SK-N-SH (cell line): ENCODE measurements around the gene ZDHHC16. TPM values are rescaled to one million over a fixed set of nuclear protein-coding genes. Genes with fewer than 3 reads are reported as not detected.

Experiments
- CTCF ChIA-PET: fragments of 300-600, 350-600 bp; formaldehyde crosslinking; extraction: SDS; loops from one replicate; lab custom pipeline; 2021; lab: Yijun Ruan, JAX
- POLR2A ChIA-PET: fragments of 350-600 bp; sonication (Branson Sonifier 250); formaldehyde crosslinking; extraction: SDS; loops from one replicate; lab custom pipeline; 2020; ENCODE audit warnings: antibody characterized with exemption, inconsistent platforms; lab: Yijun Ruan, JAX
- DNase-seq: peaks from one replicate; pipeline ENCODE4 v3.0.0; 2012
- H2AFZ ChIP-seq: fragments of 200-600 bp; sonication (generic); 2 replicates; pipeline ENCODE4 v1.8.1; 2016; ENCODE audit warnings: antibody characterized with exemption, mild to moderate bottlenecking, low read depth
- H3F3A ChIP-seq: fragments of 200-600 bp; sonication (generic); replicated peaks from 2 replicates; pipeline ENCODE3; 2016; ENCODE audit warnings: antibody characterized with exemption, mild to moderate bottlenecking; ENCODE audit not compliant: insufficient read depth
- H3K27ac ChIP-seq, 2 experiments: fragments of 200-500 bp in 1 of 2; fragments of 200-600 bp in 1 of 2; sonication (Bioruptor generic) in 1 of 2; sonication (generic), shearing (Covaris generic) in 1 of 2; 2 replicates each; pipeline versions ENCODE4 v1.5.1 to v1.6.1; 2014 to 2016; ENCODE audit warnings: low read depth in 2 of 2, inconsistent platforms in 1 of 2, low read length in 1 of 2, mild to moderate bottlenecking in 1 of 2, mixed read lengths in 1 of 2
- H3K27me3 ChIP-seq: fragments of 200-600 bp; sonication (generic), shearing (Covaris generic); 2 replicates; pipeline ENCODE4 v1.6.1; 2016; ENCODE audit warnings: mixed run types; ENCODE audit not compliant: insufficient read depth
- H3K36me3 ChIP-seq, 2 experiments: fragments of 200-500 bp in 1 of 2; fragments of 200-600 bp in 1 of 2; sonication (Bioruptor generic) in 1 of 2; sonication (generic) in 1 of 2; replicated peaks in 1 of 2; 2 replicates each; pipeline versions ENCODE3 to v1.5.1; 2014 to 2016; ENCODE audit warnings: low read length in 1 of 2, mild to moderate bottlenecking in 1 of 2; ENCODE audit not compliant: insufficient read depth in 2 of 2, control insufficient read depth in 1 of 2
- H3K4me1 ChIP-seq, 2 experiments: fragments of 200-500 bp in 1 of 2; fragments of 200-600 bp in 1 of 2; sonication (Bioruptor generic) in 1 of 2; sonication (generic), shearing (Covaris generic) in 1 of 2; 2 replicates each; pipeline versions ENCODE4 v1.5.1 to v1.6.1; 2014 to 2016; ENCODE audit warnings: low read depth in 1 of 2, low read length in 1 of 2, mixed run types in 1 of 2; ENCODE audit not compliant: insufficient read depth in 2 of 2, control insufficient read depth in 1 of 2
- H3K4me2 ChIP-seq: fragments of 200-600 bp; sonication (generic), shearing (Covaris generic); 2 replicates; pipeline ENCODE4 v1.6.1; 2017; ENCODE audit warnings: mixed run types
- H3K4me3 ChIP-seq, 2 experiments: fragments of 200-500 bp in 1 of 2; fragments of 200-600 bp in 1 of 2; sonication (Bioruptor generic) in 1 of 2; sonication (generic), shearing (Covaris generic) in 1 of 2; 2 replicates each; pipeline versions ENCODE4 v1.5.1 to v1.8.1; 2014 to 2016; ENCODE audit warnings: low read depth in 2 of 2, inconsistent platforms in 1 of 2, low read length in 1 of 2, mild to moderate bottlenecking in 1 of 2, mixed read lengths in 1 of 2, moderate library complexity in 1 of 2
- H3K79me2 ChIP-seq: fragments of 200-600 bp; sonication (generic); 2 replicates; pipeline ENCODE4 v1.8.1; 2017; ENCODE audit warnings: mild to moderate bottlenecking; ENCODE audit not compliant: insufficient read depth
- H3K9ac ChIP-seq: fragments of 200-600 bp; sonication (generic); 2 replicates; pipeline ENCODE4 v1.6.1; 2017; ENCODE audit warnings: mixed run types
- H3K9me2 ChIP-seq: fragments of 200-600 bp; sonication (generic); 2 replicates; pipeline ENCODE4 v1.6.1; 2017; ENCODE audit warnings: mixed run types
- H3K9me3 ChIP-seq: fragments of 200-600 bp; sonication (generic); 2 replicates; pipeline ENCODE4 v1.6.1; 2017; ENCODE audit warnings: mixed run types, mild to moderate bottlenecking, moderate library complexity
- H4K20me1 ChIP-seq: fragments of 200-600 bp; sonication (generic); 2 replicates; pipeline ENCODE4 v1.6.1; 2017; ENCODE audit warnings: mild to moderate bottlenecking, mixed run types; ENCODE audit not compliant: insufficient read depth
- CHD2 ChIP-seq: fragments of 150-350 bp; IDR thresholded peaks from 2 replicates; pipeline ENCODE4 v1.6.1; 2018; ENCODE audit warnings: low read length; ENCODE audit not compliant: partially characterized antibody
- CTCF ChIP-seq: fragments of 200-600 bp; sonication (generic); IDR thresholded peaks from 2 replicates; pipeline ENCODE4 v1.6.1; 2017; ENCODE audit warnings: antibody characterized with exemption, mild to moderate bottlenecking, moderate library complexity
- EP300 ChIP-seq, 2 experiments: IDR thresholded peaks; 2 replicates each; pipeline versions ENCODE4 v1.4.0 to v1.6.1; 2012; ENCODE audit warnings: borderline replicate concordance in 1 of 2, low read depth in 1 of 2, low read length in 1 of 2
- FOSL2 ChIP-seq: IDR thresholded peaks from 2 replicates; pipeline ENCODE4 v1.4.0; 2012; ENCODE audit warnings: low read depth, mild to moderate bottlenecking, moderate library complexity, borderline replicate concordance
- FOXJ3 ChIP-seq: sonication (generic); formaldehyde crosslinking; IDR thresholded peaks from 2 replicates; pipeline ENCODE4 v1.5.1; 2020; ENCODE audit warnings: mild to moderate bottlenecking, missing genetic modification reagents
- IRF3 ChIP-seq: fragments of 150-350 bp; IDR thresholded peaks from 2 replicates; pipeline ENCODE4 v1.6.1; 2016; ENCODE audit warnings: mild to moderate bottlenecking, low read depth, low read length
- JUND ChIP-seq: IDR thresholded peaks from 2 replicates; pipeline ENCODE4 v1.4.0; 2012
- MEF2A ChIP-seq: IDR thresholded peaks from 2 replicates; pipeline ENCODE4 v1.4.0; 2012; ENCODE audit warnings: low read depth, borderline replicate concordance
- MXI1 ChIP-seq: IDR thresholded peaks from 2 replicates; pipeline ENCODE4 v1.6.1; 2012; ENCODE audit warnings: mild to moderate bottlenecking, low read depth, low read length, improper control_type of control experiment
- NRF1 ChIP-seq: IDR thresholded peaks from 2 replicates; pipeline ENCODE4 v1.6.1; 2012; ENCODE audit warnings: low read depth, mild to moderate bottlenecking, low read length
- POLR2AphosphoS5 ChIP-seq: IDR thresholded peaks from 2 replicates; pipeline ENCODE4 v1.6.1; 2012; ENCODE audit warnings: low read depth, low read length
- REST ChIP-seq: IDR thresholded peaks from 2 replicates; pipeline ENCODE4 v1.6.1; 2012; ENCODE audit warnings: mild to moderate bottlenecking, low read depth, low read length, moderate library complexity
- RXRA ChIP-seq: IDR thresholded peaks from 2 replicates; pipeline ENCODE4 v1.4.0; 2012; ENCODE audit warnings: low read depth, mild to moderate bottlenecking, borderline replicate concordance
- SMC3 ChIP-seq: IDR thresholded peaks from 2 replicates; pipeline ENCODE4 v1.6.1; 2012; ENCODE audit warnings: low read depth, low read length, improper control_type of control experiment
- TAF1 ChIP-seq: IDR thresholded peaks from 2 replicates; pipeline ENCODE4 v1.6.1; 2012; ENCODE audit warnings: low read depth, mild to moderate bottlenecking, low read length, moderate library complexity, borderline replicate concordance
- TEAD4 ChIP-seq: IDR thresholded peaks from 2 replicates; pipeline ENCODE4 v1.4.0; 2012; ENCODE audit warnings: mild to moderate bottlenecking, borderline replicate concordance; ENCODE audit not compliant: insufficient read depth
- USF2 ChIP-seq: fragments of 150-350 bp; IDR thresholded peaks from 2 replicates; pipeline ENCODE4 v1.6.1; 2017; ENCODE audit warnings: antibody characterized with exemption, low read length, low read depth, borderline replicate concordance
- YY1 ChIP-seq: IDR thresholded peaks from 2 replicates; pipeline ENCODE4 v1.4.0; 2012; ENCODE audit warnings: low read depth, mild to moderate bottlenecking
- WGBS: methylation state at CpG from one replicate; pipeline ENCODE4 v1.1.6; 2017; ENCODE audit warnings: low lambda C conversion rate; 5-methylcytosine and 5-hydroxymethylcytosine counted together
- polyA plus RNA-seq, 3 experiments: library from polyadenylated mRNA; depleted of rRNA; stranded (reverse); fragments of >200 nt; gene quantifications; 2 replicates each; pipeline ENCODE4 v1.2.3, GENCODE V29; 2012
- TF ChIP-seq, protein P1 (sequence below): IDR thresholded peaks from 2 replicates; pipeline ENCODE4; 2012

Gene ZDHHC16
- polyA plus RNA-seq, 1 of the 3 experiments (the other 2 are of a cell fraction) = 71.5 TPM

GRCh38 chr10:97408496-97408992, 37.4 kb upstream of the ZDHHC16 start:
- Histone ChIP-seq H3K9me2 (no peaks in the 10 kb centered on the region), H3K9ac (no peak overlapping the region)
- TF ChIP-seq RXRA (no peak), FOXJ3 (CRISPR knock-in tag) (no peak), CHD2 (no peak), CTCF (no peak), MXI1 (no peak), IRF3 (no peak), TEAD4 (no peak), SMC3 (no peak), YY1 (no peak), REST (no peak), MEF2A (no peak), EP300 (IDR thresholded peaks at IDR 0.05; ENCODE audit: borderline replicate concordance in 1 of 2, low read depth in 1 of 2, low read length in 1 of 2) (no peak), POLR2AphosphoS5 (no peak), TAF1 (no peak), FOSL2 (no peak), NRF1 (no peak), JUND (no peak), USF2 (no peak)
- TF ChIP-seq, protein P1, sequence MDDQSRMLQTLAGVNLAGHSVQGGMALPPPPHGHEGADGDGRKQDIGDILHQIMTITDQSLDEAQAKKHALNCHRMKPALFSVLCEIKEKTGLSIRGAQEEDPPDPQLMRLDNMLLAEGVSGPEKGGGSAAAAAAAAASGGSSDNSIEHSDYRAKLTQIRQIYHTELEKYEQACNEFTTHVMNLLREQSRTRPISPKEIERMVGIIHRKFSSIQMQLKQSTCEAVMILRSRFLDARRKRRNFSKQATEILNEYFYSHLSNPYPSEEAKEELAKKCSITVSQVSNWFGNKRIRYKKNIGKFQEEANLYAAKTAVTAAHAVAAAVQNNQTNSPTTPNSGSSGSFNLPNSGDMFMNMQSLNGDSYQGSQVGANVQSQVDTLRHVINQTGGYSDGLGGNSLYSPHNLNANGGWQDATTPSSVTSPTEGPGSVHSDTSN = no peak
- TF ChIP-seq, all 33 proteins: peak for 0
- H3K4me1 ChIP-seq = peaks cover 0 to 4% of the 10 kb centered on the region in 2 experiments; a peak in 1 of 4 replicates
- peaks cover 7% of the 10 kb centered on the region for H3F3A ChIP-seq
- no peak for DNase-seq
- no peak overlapping the region for H3K4me2 ChIP-seq
- CTCF ChIA-PET = interaction anchor here (1.0 to 2.9 kb wide), 10 partner anchors 8 to 87 kb away, joined by 3 to 35 read pairs (median 4); partner anchors contain the start of genes EXOSC1 and ZDHHC16
- H3K79me2 ChIP-seq = no peaks in the 10 kb centered on the region
- H3K36me3 ChIP-seq = no peaks in the 10 kb centered on the region
- no peaks in the 10 kb centered on the region for H3K9me3 ChIP-seq
- POLR2A ChIA-PET = no interaction called here
- no peak overlapping the region for H3K27ac ChIP-seq
- no peak overlapping the region for H2AFZ ChIP-seq
- WGBS = 97% methylated on average over 10 of the region's 10 CpGs
- no peaks in the 10 kb centered on the region for H3K27me3 ChIP-seq
- H3K4me3 ChIP-seq = no peak overlapping the region
- H4K20me1 ChIP-seq = no peaks in the 10 kb centered on the region
